ENCODE measurements around the gene LRRC32.
"Not testable (repeated sequence)": the region's sequence is repeated elsewhere in the genome, so short reads cannot be mapped to it uniquely, and the experiment has no call there.

LRRC32 gene

GRCh38 chr11:76608879-76609460 is 61.6 kb downstream of the LRRC32 start:
- not testable (repeated sequence) for DNase-seq

- DNase-seq = not testable (repeated sequence)
These were observed 62.3 kb downstream of the LRRC32 start for GRCh38 chr11:76608228-76608627.
